SK-N-SH treated with all-trans-retinoic acid at 6 μM for 48 hours (cell line): ENCODE results near the gene EYA4.

Source experiments
- ATAC-seq: fragments of 200-7000 bp; cut with Tn5 transposase; 3 replicates; pipeline ENCODE4 v1.9.1; 2020; ENCODE audit warnings: mild to moderate bottlenecking, moderate library complexity
- BACH2 ChIP-seq: fragments of 250-450 bp; sonication (Bioruptor Pico); IDR thresholded peaks from 2 replicates; pipeline ENCODE4 v1.9.0; 2021; ENCODE audit warnings: mild to moderate bottlenecking, borderline replicate concordance
- CREB5 ChIP-seq: fragments of 250-450 bp; sonication (Bioruptor Pico); IDR thresholded peaks from 2 replicates; pipeline ENCODE4 v1.5.1; 2020; ENCODE audit warnings: low read depth, mild to moderate bottlenecking, moderate library complexity
- CSDC2 ChIP-seq: fragments of 250-450 bp; sonication (Bioruptor Pico); IDR thresholded peaks from 2 replicates; pipeline ENCODE4 v1.5.0; 2020; ENCODE audit warnings: mild to moderate bottlenecking, moderate library complexity
- CSRNP3 ChIP-seq: fragments of 250-450 bp; sonication (Bioruptor Pico); IDR thresholded peaks from 2 replicates; pipeline ENCODE4 v1.5.1; 2021; ENCODE audit warnings: mild to moderate bottlenecking, moderate library complexity
- ESRRG ChIP-seq: fragments of 250-450 bp; sonication (Bioruptor Pico); IDR thresholded peaks from 2 replicates; pipeline ENCODE4 v1.6.1; 2021; ENCODE audit warnings: mild to moderate bottlenecking
- GLIS3 ChIP-seq: fragments of 250-450 bp; sonication (Bioruptor Pico); IDR thresholded peaks from 2 replicates; pipeline ENCODE4 v1.5.0; 2020; ENCODE audit warnings: mild to moderate bottlenecking, moderate library complexity
- ISL1 ChIP-seq: fragments of 250-450 bp; sonication (Bioruptor Pico); IDR thresholded peaks from 2 replicates; pipeline ENCODE4 v2.1.2; 2022; ENCODE audit warnings: mild to moderate bottlenecking, moderate library complexity
- OSR1 ChIP-seq: fragments of 250-450 bp; sonication (Bioruptor Pico); IDR thresholded peaks from 2 replicates; pipeline ENCODE4 v1.8.0; 2022; ENCODE audit warnings: moderate library complexity, mild to moderate bottlenecking, inconsistent platforms
- PATZ1 ChIP-seq: fragments of 250-450 bp; sonication (Bioruptor Pico); IDR thresholded peaks from 2 replicates; pipeline ENCODE4 v1.8.0; 2020; ENCODE audit warnings: mild to moderate bottlenecking, moderate library complexity, borderline replicate concordance
- POU6F1 ChIP-seq: fragments of 250-450 bp; sonication (Bioruptor Pico); IDR thresholded peaks from 2 replicates; pipeline ENCODE4 v1.8.0; 2021; ENCODE audit warnings: low read depth, mild to moderate bottlenecking, moderate library complexity, borderline replicate concordance
- SNAI2 ChIP-seq: fragments of 250-450 bp; sonication (Bioruptor Pico); IDR thresholded peaks from 2 replicates; pipeline ENCODE4 v1.5.0; 2020; ENCODE audit warnings: mild to moderate bottlenecking, moderate library complexity
- TCF4 ChIP-seq: fragments of 250-450 bp; sonication (Bioruptor Pico); IDR thresholded peaks from 2 replicates; pipeline ENCODE4 v1.8.0; 2021; ENCODE audit warnings: mild to moderate bottlenecking, moderate library complexity, borderline replicate concordance
- TSHZ2 ChIP-seq: fragments of 250-450 bp; sonication (Bioruptor Pico); IDR thresholded peaks from 2 replicates; pipeline ENCODE4 v1.5.0; 2020; ENCODE audit warnings: mild to moderate bottlenecking, moderate library complexity
- ZC3H10 ChIP-seq: fragments of 250-450 bp; sonication (Bioruptor Pico); IDR thresholded peaks from 2 replicates; pipeline ENCODE4 v1.5.1; 2021; ENCODE audit warnings: mild to moderate bottlenecking, moderate library complexity
- ZFP3 ChIP-seq: fragments of 250-450 bp; sonication (Bioruptor Pico); IDR thresholded peaks from 2 replicates; pipeline ENCODE4 v1.5.0; 2020; ENCODE audit warnings: mild to moderate bottlenecking, moderate library complexity
- ZFP30 ChIP-seq: fragments of 450-650 bp; formaldehyde crosslinking; IDR thresholded peaks from 2 replicates; pipeline ENCODE4 v1.5.0; 2022; ENCODE audit warnings: mild to moderate bottlenecking, moderate library complexity
- ZNF565 ChIP-seq: fragments of 450-650 bp; formaldehyde crosslinking; conservative IDR thresholded peaks from 2 replicates; pipeline ENCODE4 v1.5.0; 2020; ENCODE audit warnings: low read depth, mild to moderate bottlenecking, moderate library complexity
- ZNF8 ChIP-seq: fragments of 450-650 bp; formaldehyde crosslinking; IDR thresholded peaks from 2 replicates; pipeline ENCODE4 v1.5.0; 2020; ENCODE audit warnings: mild to moderate bottlenecking, moderate library complexity

EYA4 gene

GRCh38 chr6:133333852-133334251 is 92.7 kb downstream of the EYA4 start (continued):
- TF ChIP-seq TSHZ2, result no peak
- TF ChIP-seq ZNF8 (CRISPR knock-in tag), result no peak
- TF ChIP-seq ZC3H10, result no peak

GRCh38 chr6:133337308-133337707 is 96.2 kb downstream of the EYA4 start:
- ATAC-seq, result no peak
- peak; percentile 23; the same call in 1 of the 2 replicates for TF ChIP-seq ISL1 (CRISPR knock-in tag)
- TF ChIP-seq ZNF565, result no peak
- no peak for TF ChIP-seq SNAI2 (CRISPR knock-in tag)

- ATAC-seq, result no peak
- TF ChIP-seq TCF4 (CRISPR knock-in tag), result no peak
- TF ChIP-seq ISL1 (CRISPR knock-in tag), result no peak
- TF ChIP-seq SNAI2 (CRISPR knock-in tag), result no peak
- no peak for TF ChIP-seq BACH2
- no peak for TF ChIP-seq OSR1 (CRISPR knock-in tag)
- TF ChIP-seq ESRRG, result no peak
Observed at GRCh38 chr6:133339543-133340384, 98.6 kb downstream of the EYA4 start.

- TF ChIP-seq ISL1 (CRISPR knock-in tag) (peak; percentile 14; the same call in 1 of the 2 replicates), ZFP30 (CRISPR knock-in tag) (no peak), POU6F1 (CRISPR knock-in tag) (no peak), ZFP3 (CRISPR knock-in tag) (0 out of 2 replicates have a peak, but pooled peaks have one; percentile 8), GLIS3 (CRISPR knock-in tag) (no peak)
- ATAC-seq, result peak; percentile 39; the same call in 2 of the 3 replicates
Observed at GRCh38 chr6:133340557-133340956, 99.4 kb downstream of the EYA4 start.

- TF ChIP-seq SNAI2 (CRISPR knock-in tag) (peak; percentile 74; the same call in 1 of the 2 replicates), ZFP30 (CRISPR knock-in tag) (no peak), TSHZ2 (peak; percentile 93), CREB5 (CRISPR knock-in tag) (peak; percentile 94), OSR1 (CRISPR knock-in tag) (no peak), ISL1 (CRISPR knock-in tag) (peak; percentile 100), ESRRG (peak; percentile 93), ZNF8 (CRISPR knock-in tag) (0 out of 2 replicates have a peak, but pooled peaks have one; percentile 39), GLIS3 (CRISPR knock-in tag) (peak; percentile 91), ZFP3 (CRISPR knock-in tag) (peak; percentile 77), CSRNP3 (CRISPR knock-in tag) (peak; percentile 77), CSDC2 (CRISPR knock-in tag) (no peak), ZC3H10 (no peak), ZNF565 (no peak; the same call in 1 of the 2 replicates), PATZ1 (peak; percentile 78; the same call in 1 of the 2 replicates), TCF4 (CRISPR knock-in tag) (peak; percentile 80)
- ATAC-seq, result peak; percentile 54
Observed at GRCh38 chr6:133341607-133342158, 100.5 kb downstream of the EYA4 start.
